Hematopoietic multipotent progenitor cell treated with erythropoietin and hydrocortisone succinate and interleukin-3 and kit ligand, for 8 days (in vitro differentiated cells): ENCODE results near the gene PTTG1.

Source experiments
- DNase-seq: peaks from one replicate; pipeline ENCODE4 v3.0.0-alpha.2; 2015

The PTTG1 gene

DNA sequence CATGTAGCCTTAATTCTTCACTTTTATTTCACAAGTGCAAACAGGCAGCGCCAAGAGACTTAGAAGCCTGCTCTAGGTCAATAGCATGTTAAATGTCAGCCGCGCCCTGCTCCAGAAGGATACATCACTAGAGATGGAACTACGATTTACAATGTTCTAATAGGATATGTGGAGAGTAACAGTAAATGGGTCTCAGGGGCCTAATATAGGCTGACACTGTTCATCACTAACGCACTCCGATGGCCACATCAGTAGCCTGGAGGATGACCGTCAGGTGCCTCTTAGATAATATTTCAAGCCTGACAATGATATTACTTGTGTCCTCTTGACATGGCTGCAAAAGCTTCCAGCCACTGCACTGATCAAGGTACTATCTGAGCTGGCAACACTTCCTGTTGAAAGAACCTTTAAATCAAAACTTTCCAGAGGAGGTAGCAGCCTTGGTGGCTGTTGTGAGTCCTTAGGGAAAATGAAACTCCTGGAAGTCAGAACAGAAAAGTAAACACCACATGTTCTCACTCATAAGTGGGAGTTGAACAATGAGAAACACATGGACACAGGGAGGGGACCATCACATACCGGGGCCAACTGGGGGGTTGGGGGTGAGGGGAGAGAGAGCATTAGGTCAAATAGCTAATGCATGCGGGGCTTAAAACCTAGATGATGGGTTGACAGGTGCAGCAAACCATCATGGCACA, 35.0 kb downstream of the PTTG1 start:
- DNase-seq, result no peak

DNA sequence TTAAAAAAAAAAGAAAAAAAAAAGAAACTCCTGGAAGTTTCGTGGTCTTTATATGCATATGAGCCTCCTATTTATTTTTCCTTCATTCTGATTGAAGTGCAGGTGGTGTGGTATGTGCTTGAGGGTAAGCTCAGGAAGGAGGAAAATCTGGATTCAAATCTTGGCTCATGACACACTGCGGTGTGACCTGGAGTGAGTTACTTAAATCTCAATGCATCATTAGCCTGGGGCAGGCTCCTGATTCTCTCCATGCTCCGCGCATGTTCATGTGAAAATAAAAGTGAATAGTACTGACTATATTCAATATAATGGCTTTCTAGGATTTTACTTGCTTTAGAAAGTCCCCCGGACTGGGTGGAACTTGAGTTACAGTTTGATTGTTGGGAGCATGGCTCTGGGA, 35.6 kb downstream of the PTTG1 start:
- no peak for DNase-seq

DNA sequence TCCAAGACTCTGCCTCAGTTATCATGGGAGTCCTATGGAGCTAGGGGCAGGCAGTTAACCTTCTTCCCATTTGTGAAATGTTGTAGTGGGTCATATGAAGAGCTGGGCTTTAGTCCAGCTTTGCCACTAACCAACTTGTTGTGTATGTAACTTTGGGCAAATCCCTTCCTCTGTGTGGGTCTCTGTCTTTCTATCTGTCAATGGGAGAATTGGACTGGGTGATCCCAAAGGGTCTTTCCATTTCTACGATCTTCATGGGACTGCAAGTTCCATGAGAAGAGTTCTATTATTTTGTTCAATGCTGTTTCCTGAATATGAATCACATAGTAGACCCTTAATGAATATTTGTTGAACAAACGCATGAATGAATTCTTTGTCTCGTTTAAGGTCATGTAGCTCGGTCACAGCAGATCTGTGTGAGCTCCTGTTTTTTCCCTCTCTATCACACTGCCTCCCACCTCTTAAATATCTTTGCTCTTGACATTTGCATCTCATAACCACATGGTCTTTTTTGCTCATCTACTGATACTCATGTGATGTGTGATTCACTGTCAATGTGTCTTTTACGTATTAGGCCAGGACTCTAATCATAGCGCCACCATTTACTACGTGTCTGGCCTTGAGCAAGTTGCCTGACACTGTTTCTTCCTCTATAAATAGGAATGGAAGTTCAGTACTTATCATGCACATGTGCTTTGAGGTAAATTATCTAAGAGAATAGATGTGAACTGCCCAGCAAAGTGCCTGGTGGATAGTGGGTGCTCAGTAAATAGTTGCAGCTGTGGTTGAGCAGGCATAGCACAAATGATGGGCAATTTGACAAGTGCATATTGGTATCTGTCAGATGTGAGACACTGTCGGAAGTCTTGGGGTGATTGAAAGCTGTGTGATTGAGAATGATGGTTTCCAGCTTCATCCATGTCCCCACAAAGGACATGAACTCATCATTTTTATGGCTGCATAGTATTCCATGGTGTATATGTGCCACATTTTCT, 37.4 kb downstream of the PTTG1 start:
- DNase-seq, result no peak

DNA sequence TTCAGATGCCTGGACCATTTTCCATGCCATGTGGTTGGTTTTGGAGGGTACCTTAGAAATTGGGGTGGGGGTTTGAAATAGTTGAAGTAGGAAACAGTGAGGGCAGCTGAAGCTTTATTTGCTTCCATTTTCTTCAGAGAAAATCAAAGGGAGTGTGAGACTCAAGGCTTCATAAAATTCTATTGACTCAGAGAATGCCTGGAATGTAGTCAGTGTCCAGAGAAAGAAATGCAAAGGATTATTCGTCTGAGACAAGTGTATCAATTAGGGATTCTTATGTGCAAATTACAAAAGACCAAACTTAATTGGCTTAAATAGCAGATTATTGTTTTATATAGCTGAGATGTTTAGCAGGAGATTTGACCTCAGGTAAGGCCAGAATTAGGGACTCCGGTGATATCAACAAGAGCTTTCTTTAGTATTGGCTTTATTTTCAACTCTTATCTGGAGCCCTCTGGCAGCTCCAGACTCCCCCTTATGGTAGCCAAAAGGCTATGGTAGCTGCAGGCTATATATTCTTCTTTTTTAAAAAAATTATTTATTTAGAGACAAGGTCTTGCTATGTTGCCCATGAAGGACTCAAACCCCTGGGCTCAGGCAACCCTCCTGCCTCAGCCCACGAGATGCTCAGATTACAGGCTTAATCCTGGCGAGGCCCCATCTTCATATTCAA, 38.9 kb downstream of the PTTG1 start:
- DNase-seq, result peak; percentile 32

DNA sequence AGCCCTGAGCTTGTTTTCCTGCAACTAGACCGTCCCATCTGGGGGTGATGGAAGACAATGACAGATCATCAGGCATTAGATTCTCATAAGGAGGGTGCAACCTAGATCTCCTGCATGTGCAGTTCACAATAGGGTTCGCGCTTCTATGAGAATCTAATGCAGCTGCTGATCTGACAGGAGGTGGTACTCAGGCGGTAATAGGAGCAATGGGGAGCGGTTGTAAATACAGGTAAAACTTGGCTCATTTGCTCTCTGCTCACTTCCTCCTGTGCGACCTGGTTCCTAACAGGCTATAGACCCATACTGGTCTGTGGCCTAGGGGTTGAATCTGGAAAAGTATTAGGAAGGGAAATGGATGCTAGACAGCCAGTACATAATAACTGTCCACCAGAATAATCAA, 39.7 kb downstream of the PTTG1 start:
- no peak for DNase-seq

DNA sequence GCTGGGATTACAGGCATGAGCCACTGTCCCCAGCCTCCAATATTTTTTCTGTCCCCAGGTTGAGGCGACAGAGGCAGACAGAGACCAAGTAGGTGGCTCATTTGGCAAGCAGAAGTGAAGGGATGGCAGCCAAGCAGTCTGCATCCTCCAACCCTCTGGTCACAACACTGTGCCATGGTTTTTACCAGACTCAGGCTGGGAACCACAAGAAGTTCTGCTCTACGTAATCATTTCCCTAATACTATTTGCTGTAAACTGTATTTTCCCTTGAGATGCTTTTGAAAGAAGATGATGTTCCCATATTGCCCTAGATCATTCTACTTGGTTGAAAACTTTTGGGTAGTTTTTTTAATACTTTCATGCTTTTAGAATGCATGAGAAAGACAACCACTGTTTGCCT, 40.5 kb downstream of the PTTG1 start:
- DNase-seq, result no peak

DNA sequence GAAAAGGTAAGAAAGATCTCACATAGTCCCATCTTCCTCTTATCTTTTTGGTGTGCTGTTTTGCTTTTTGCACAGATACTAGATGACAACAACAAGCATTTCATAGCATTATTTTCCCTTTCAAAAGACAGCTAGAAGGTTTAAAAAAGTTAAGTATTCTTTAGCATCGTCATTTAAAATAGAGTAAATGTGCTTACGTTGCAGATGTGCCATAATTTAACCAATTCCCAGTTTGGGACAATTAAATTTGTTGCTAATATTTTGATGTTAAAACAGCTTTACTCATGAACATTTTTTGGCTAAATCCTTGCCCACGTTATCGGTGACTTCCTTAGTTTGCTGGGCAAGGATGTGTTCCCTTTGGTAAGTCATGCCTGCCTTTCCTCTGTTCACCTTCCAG, 41.6 kb downstream of the PTTG1 start:
- no peak for DNase-seq

DNA sequence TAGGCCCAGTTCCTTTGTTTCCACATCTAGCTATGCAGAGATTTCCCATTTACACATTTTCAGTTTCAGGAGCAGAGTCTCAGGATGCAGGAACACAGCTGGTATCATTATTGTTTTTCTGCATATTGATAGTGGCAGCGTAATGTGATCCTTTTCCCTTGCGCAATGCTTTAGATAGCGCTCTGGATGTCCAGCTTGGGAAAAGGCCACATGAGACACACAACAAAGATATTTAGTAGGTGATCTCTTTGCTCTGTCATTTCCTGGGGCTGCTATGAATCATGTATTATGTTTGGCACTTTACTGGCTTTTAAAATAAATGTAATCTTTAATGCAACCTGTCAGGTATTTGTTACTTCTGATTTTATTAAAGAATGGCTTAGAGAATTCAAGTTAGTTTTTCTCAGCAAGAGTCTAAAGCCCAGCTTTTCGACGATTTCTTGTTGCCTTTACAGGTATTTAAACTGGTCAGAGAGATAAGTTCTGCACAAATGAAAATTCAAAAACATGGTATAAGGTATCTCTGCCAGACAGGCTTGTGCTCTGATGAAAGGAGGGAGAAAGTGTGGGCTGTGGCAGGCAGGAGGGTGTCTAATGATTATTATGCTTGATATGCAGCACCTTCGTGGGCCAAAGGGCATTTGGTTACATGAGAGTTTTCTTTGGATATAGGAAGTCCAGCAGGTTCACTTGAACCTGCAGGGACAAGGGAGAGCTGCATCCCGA, 42.2 kb downstream of the PTTG1 start:
- no peak for DNase-seq

DNA sequence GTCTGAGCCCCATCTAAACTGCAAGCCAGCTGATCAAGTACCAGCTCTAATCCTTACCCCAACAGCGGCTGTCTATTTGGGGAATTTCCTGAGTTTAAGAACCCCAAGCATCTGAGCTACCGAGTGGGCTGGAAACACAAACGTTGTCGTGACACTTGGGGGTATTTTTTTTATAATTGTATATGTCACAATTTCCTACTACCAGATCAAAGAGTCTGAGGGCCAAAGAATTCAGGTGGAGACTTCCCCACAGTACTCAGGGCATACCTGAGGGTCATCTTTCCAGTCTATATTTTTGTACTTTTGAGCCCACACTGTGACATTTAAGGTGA, 42.8 kb downstream of the PTTG1 start:
- no peak for DNase-seq

DNA sequence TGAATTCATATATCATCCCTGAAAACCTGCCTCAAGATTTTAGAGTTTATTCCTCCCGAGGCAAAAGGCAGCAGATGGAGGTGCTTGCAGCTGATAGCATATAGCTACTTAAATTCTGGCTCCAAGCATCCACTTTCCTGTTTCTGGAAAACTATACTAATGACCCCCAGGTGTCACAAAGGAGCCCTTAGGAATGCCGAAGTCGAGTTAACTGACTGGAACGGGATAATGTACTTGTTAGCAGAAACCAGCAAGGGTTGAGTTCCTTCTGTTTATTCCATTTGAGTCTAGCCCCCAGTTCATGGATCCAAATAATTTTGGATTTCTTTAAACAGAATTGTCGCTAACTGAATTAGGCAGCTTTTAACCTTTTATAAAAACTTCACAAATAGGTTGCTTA, 44.5 kb downstream of the PTTG1 start:
- no peak for DNase-seq

DNA sequence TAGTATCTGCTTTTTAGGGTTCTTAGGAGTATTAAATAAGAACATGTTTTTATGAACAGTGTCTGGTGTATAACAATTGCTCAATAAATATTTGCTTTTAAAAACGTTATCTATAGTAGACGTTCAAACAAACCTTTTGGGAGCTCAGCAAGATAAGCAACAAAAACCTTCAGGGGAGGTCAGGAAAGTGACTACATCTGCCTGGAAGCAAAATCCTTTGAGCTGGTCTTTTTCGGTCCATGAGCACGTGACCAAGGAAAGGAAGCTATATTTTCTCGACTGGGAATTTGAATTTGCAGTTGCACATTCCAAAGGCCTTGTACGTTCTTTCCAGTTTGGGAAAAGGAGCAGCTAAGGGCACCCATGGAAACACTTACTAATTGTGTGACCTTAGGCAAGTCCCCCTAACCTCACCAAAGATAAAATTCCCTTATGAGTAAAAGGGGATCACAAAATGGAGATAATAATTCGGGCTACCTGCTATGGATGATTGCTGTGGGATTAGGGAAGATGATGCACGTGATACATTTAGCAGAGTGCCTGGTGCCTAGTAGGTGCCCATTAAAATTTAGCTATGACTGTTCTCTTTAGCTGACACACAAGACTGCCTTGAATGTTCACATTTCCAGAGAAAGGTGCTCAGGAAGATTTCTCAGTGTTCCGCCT, 45.4 kb downstream of the PTTG1 start:
- peak; percentile 30 for DNase-seq

DNA sequence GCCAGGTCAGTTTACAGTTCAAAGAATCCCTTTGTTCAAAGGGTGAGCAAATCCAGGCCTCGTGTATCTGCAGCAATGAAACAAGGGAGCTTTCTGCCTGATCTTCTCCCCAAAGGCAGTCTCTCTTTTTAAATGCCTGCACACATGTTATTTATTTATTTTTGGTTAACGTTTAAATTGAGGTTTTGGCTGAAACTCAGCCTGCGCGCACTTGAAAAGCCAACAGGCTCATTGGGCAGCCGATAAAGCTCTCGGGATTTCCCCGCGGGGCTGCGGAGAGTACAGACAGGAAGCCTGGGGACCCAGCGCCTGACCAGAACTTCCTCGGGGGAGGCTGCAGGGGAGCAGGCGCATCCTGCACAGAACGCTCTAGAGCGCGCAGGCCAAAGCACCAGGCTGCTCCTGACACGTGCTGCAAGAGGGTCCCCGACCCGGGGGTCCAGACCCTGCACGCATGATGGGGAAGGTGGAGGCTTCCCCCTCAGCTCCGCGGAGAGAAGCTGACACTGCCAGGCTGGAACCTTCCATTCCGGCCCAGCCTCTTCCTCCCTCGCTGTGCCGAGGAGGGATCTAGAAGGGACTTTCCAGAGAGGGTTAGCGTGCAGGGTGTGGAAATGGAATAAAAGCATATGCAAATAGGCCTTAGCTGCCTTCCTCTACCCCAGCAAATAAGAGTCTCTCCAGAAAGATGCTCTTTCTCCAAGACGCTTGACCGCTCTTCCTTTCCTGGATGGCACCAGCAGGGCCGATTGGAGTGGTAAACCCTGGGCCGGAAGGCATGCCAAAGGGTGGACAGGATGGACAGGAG, 46.1 kb downstream of the PTTG1 start:
- peak; percentile 78 for DNase-seq

DNA sequence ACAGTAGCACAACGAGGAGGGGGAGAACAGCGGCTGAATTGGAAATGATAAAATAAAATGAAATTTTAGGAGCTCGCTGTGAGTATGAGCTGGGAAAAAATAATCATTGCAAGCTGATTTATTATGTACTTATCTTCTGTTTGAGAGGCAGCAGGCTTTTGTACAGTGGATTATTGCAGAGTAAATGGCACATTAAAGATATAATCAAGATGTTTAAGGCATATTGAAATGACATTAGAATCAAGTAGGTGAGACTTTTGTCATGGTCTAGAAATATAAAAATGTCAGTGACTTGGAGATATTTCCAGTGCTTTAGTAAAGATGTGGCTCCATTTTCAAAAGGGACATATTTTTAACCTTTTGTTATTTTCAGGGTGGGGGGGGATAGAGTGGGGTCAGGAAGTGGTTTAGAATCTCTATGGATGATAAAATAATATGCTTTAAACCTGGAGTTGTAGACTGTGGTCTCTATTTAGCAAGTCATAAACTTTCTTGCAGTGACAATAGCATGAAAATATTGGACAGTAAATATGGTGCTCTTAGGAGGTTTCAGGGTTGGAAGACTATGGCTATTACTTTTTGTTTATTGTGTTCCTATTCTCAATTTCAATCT, 46.8 kb downstream of the PTTG1 start:
- DNase-seq, result no peak

DNA sequence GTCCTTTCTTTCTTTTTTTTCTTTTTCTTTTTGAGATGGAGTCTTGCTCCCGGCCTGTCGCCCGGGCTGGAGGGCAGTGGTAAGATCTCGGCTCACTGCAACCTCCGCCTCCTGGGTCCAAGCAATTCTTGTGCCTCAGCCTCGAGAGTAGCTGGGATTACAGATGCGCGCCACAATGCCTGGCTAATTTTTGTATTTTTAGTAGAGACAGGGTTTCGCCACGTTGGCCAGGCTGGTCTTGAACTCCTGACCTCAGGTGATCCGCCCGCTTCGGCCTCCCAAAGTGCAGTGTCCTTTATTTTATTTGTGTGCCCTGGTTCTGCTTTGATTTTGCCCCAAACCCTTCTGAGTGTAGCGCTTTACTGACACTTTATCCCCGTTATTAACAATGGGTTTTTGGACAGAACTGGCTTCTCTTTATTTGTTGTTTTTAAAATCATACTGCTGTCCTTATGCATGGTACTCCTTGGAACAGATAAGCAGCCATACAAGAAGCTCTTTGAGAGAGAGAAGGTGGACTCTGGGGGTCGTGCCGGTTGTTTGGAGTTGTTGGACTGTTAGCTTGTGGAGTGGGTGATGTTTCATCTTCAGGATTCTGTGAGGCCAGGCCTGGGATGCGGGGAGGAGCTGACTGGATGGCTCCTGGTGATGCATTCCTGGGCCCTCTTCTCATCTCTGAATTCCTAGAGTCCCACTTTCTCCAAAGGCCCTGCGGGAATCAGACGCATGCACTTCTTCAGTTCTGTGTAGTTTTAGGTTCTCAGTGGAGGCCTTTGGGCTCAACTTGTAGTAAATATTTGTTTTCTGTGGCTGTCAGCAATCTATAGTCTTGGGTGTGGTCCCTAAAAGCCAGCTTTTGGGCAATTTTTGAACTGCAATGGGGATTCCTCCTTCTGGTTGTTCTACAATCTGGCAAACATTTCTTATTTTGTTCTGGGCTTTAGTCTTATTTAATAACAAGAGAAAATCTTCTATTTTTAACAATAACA, 47.8 kb downstream of the PTTG1 start:
- DNase-seq, result peak; percentile 25

DNA sequence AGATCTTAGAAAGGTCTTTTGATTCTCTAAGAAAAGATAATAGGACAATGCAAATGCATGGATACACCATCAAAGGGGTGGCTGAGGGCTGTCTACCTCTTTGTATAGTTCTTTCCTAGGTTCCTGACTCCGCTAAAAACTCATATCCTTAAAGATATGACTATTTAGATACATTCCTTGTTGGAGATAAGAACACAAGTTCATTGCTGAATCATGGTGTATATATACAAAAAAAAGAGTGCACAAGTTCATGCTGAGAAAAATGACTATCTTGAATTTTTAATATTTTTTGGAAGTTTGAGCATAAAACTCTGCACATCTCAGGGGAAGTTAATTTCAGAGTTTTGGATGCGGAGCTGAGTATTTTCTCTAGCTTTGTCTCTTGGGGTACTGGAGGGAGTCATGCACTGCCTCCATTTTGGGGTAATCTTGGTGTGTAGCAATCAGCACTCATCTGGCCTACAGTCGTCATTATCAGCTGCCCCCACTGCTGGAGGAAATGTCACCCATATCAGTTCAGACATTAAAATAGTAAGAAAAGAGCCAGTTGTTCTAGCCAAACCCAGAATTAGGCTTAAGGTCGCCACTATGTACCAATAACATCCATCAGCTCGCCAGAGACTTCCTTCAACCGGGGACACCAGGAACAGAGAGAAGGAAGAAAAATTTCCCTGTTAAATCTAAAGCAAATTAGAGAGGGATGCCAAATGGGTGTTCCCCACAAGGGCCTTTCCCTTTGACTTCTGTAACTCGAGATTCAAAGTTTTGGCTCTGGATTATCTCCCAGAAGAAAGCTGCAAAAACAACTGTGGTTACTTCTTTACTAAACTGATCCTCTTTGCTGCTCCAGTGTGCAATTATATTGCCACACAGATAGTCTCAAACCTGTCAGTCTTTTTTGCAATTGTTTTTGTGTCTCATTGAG, 49.0 kb downstream of the PTTG1 start:
- DNase-seq, result peak; percentile 77

DNA sequence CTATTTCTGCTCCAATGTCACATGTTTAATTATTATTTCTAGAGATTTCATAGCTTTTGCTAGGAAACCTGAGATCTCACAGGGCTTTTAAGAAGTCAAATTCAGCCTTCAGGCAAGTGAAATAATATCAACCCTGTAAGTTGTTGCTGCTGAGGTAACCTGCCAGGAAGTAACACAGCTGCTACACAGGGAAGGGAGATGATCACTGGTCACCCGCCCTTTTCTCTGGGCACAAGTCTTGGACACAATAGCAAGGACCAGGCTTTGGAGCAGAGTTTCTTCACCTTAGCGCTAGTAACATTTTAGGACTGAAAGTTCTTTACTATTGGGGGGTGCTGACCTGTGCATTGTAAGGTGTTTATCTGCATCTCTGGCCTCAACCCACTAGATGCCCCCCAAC, 50.1 kb downstream of the PTTG1 start:
- DNase-seq, result no peak

DNA sequence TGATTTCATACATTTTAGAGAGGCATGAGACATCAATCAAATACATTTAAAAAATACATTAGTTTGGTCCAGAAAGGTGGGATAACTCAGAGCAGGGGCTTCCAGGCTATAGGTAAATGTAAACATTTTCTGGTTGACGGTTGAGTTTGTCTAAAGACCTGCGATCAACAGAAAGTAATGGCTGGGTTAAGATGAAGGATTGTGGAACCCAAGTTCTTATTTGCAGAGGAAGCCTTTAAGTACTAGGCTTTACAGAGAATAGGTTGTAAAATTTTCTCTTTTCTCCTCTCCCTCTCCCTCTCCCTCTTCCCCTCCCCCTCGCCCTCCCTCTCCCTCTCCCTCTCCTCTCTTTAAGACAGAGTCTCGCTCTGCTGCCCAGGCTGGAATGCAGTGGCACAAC, 50.8 kb downstream of the PTTG1 start:
- no peak for DNase-seq

DNA sequence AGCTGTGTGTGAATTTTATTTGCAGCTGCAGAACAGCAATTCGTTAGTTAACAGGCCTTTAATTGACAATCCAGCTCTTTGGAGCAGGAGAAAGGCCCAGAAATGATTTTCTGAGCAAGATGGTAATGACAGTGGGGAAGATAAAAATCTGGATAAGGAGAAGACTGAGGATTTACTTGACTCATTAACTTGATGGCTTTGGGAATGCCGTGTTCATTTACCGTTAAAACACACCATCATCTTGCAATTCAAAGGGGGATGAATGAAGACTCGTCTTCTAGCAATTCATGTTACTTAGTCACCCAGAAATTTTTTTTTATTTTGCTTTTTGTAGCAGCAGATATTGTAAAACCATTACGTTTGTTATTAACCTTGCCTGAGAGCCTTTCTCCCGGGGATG, 52.0 kb downstream of the PTTG1 start:
- DNase-seq, result no peak

DNA sequence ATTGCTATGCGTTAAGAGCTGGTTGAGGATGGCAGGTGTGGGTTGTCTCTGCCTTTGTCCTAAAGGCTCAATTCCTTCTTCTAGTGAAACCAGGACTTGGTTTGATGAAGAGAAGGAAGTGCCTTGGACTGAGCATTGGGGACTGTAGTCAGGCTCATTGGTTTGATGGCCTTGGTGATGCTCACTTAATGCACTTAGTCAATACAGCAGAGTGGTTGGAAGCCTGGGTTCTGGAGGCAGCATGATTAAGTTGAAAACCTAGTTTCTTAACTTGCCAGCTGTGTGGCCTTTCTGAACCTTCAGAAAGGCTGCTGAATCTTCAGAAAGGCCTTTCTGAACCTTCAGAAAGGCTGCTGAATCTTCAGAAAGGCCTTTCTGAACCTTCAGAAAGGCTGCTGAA, 52.4 kb downstream of the PTTG1 start:
- no peak for DNase-seq
